ENCODE results near the gene PPIA.
"Not testable (repeated sequence)": the region's sequence is repeated elsewhere in the genome, so short reads cannot be mapped to it uniquely, and the experiment has no call there.

Gene PPIA

GRCh38 chr7:44843440-44843839 lies 47.0 kb downstream of the PPIA start:
- DNase-seq = not testable (repeated sequence)

- no peak for DNase-seq
Observed at GRCh38 chr7:44845451-44845850, 49.0 kb downstream of the PPIA start.

GRCh38 chr7:44846390-44846789 lies 49.9 kb downstream of the PPIA start:
- peak; percentile 21 for DNase-seq

- DNase-seq = no peak
Observed at GRCh38 chr7:44846816-44847508, 50.5 kb downstream of the PPIA start.

- DNase-seq = peak; percentile 88
Observed at GRCh38 chr7:44847509-44847919, 51.0 kb downstream of the PPIA start.

GRCh38 chr7:44847920-44848634 lies 51.6 kb downstream of the PPIA start, which contains the start of gene H2AZ2:
H2AZ2 (minus strand) TSS chr7:44848087; CDS start chr7:44847971, 116 bp downstream.
- DNase-seq = peak; percentile 100

- no peak for DNase-seq
Observed at GRCh38 chr7:44849259-44849884, 52.9 kb downstream of the PPIA start.

GRCh38 chr7:44849885-44850544 lies 53.5 kb downstream of the PPIA start:
- no peak for DNase-seq

- no peak for DNase-seq
Observed at GRCh38 chr7:44852590-44852989, 56.1 kb downstream of the PPIA start.
